H1 (cell line): ENCODE data around the gene BEAN1. TPM values are rescaled to one million over a fixed set of nuclear protein-coding genes. Genes with fewer than 3 reads are reported as not detected.

Source experiments
- CTCF ChIA-PET: fragments of 300-600 bp; sonication (Branson Sonifier 250); formaldehyde crosslinking; loops from one replicate; lab custom pipeline; 2021; ENCODE audit not compliant: partially characterized antibody; lab: Charles Lee
- POLR2A ChIA-PET: fragments of 300-600 bp; sonication (Branson Sonifier 250); formaldehyde crosslinking; loops from one replicate; lab custom pipeline; 2021; ENCODE audit warnings: inconsistent platforms; ENCODE audit not compliant: partially characterized antibody; lab: Charles Lee
- DNase-seq, 2 experiments: peaks; one replicate each; pipeline versions ENCODE4 v3.0.0 to v3.0.0-alpha.2; 2010 to 2022; ENCODE audit warnings: low spot score in 2 of 2, low read depth in 1 of 2, mixed read lengths in 1 of 2
- FAIRE-seq: peaks from 2 replicates; lab custom pipeline; 2011; peaks lifted over from hg19 to GRCh38; lab: Jason Lieb, UNC
- H2AFZ ChIP-seq: 2 replicates; pipeline ENCODE4 v1.8.1; 2012; ENCODE audit warnings: low read length, inconsistent platforms
- H2AK5ac ChIP-seq: 2 replicates; pipeline ENCODE4 v1.6.1; 2013; ENCODE audit warnings: low read depth, low read length
- H2BK120ac ChIP-seq: replicated peaks from 2 replicates; pipeline ENCODE3; 2013; ENCODE audit warnings: low read depth, low read length, inconsistent platforms
- H2BK12ac ChIP-seq: 2 replicates; pipeline ENCODE4 v1.6.1; 2013; ENCODE audit warnings: low read depth, low read length
- H2BK15ac ChIP-seq: 2 replicates; pipeline ENCODE4 v1.6.1; 2013; ENCODE audit warnings: low read length
- H2BK20ac ChIP-seq: 2 replicates; pipeline ENCODE4 v1.6.1; 2013; ENCODE audit warnings: low read length
- H2BK5ac ChIP-seq: 2 replicates; pipeline ENCODE4 v1.6.1; 2013; ENCODE audit warnings: low read depth, low read length
- H3K14ac ChIP-seq: 2 replicates; pipeline ENCODE4 v1.6.1; 2013; ENCODE audit warnings: inconsistent platforms; ENCODE audit not compliant: insufficient read length
- H3K18ac ChIP-seq: 2 replicates; pipeline ENCODE4 v1.6.1; 2013; ENCODE audit warnings: low read length; ENCODE audit errors: extremely low read depth
- H3K23ac ChIP-seq: 2 replicates; pipeline ENCODE4 v1.6.1; 2013; ENCODE audit warnings: inconsistent platforms; ENCODE audit not compliant: insufficient read length
- H3K23me2 ChIP-seq: 2 replicates; pipeline ENCODE4 v1.6.1; 2013; ENCODE audit warnings: low read depth, low read length
- H3K27ac ChIP-seq: 2 replicates; pipeline ENCODE4 v1.6.1; 2011; ENCODE audit warnings: low read depth, low read length, inconsistent platforms
- H3K27me3 ChIP-seq, 4 experiments: replicated peaks in 1 of 4; 1 replicate in 1 of 4; 2 replicates in 3 of 4; pipeline versions ENCODE4 v1.6.1 to v1.8.1; 2011 to 2013; ENCODE audit warnings: low read length in 3 of 4, mild to moderate bottlenecking in 3 of 4, inconsistent platforms in 2 of 4, mixed read lengths in 2 of 4, moderate library complexity in 1 of 4; ENCODE audit not compliant: control insufficient read depth in 3 of 4, insufficient read depth in 3 of 4; ENCODE audit errors: extremely low read depth in 1 of 4
- H3K36me3 ChIP-seq, 4 experiments: 2 replicates each; pipeline versions ENCODE4 v1.6.1 to v1.8.1; 2011 to 2013; ENCODE audit warnings: mild to moderate bottlenecking in 4 of 4, low read length in 3 of 4, moderate library complexity in 2 of 4, control low read depth in 1 of 4, inconsistent platforms in 1 of 4; ENCODE audit not compliant: insufficient read depth in 4 of 4, control insufficient read depth in 2 of 4
- H3K4ac ChIP-seq: replicated peaks from 2 replicates; pipeline ENCODE3; 2013; ENCODE audit warnings: low read length, low read depth, mixed read lengths, inconsistent platforms; ENCODE audit not compliant: insufficient read length
- H3K4me1 ChIP-seq, 4 experiments: replicated peaks in 1 of 4; 1 replicate in 1 of 4; 2 replicates in 3 of 4; pipeline versions ENCODE4 v1.6.1 to v1.8.1; 2011 to 2013; ENCODE audit warnings: low read length in 3 of 4, inconsistent platforms in 2 of 4, mixed read lengths in 1 of 4; ENCODE audit not compliant: insufficient read depth in 4 of 4, control insufficient read depth in 3 of 4
- H3K4me2 ChIP-seq, 2 experiments: 2 replicates each; pipeline versions ENCODE4 v1.6.1 to v1.8.1; 2011 to 2013; ENCODE audit warnings: low read depth in 2 of 2, low read length in 2 of 2, control low read depth in 1 of 2, inconsistent platforms in 1 of 2, mild to moderate bottlenecking in 1 of 2; ENCODE audit not compliant: insufficient read depth in 1 of 2
- H3K4me3 ChIP-seq, 4 experiments: fragments of 200-600, 300-600 bp in 1 of 4; sonication (generic), shearing (Covaris generic), sonication (Bioruptor Twin) in 1 of 4; 2 replicates each; pipeline versions ENCODE4 v1.5.1 to v1.8.1; 2011 to 2016; ENCODE audit warnings: low read length in 4 of 4, low read depth in 3 of 4, control low read depth in 2 of 4, inconsistent platforms in 2 of 4, mild to moderate bottlenecking in 2 of 4, mixed read lengths in 1 of 4, moderate library complexity in 1 of 4; ENCODE audit not compliant: insufficient read depth in 2 of 4; ENCODE audit errors: extremely low read depth in 1 of 4
- H3K56ac ChIP-seq: replicated peaks from 2 replicates; pipeline ENCODE3; 2013; ENCODE audit warnings: low read depth, mild to moderate bottlenecking, mixed read lengths, low read length, inconsistent platforms; ENCODE audit not compliant: insufficient read length
- H3K79me1 ChIP-seq: 2 replicates; pipeline ENCODE4 v1.6.1; 2013; ENCODE audit warnings: low read depth, low read length, control low read depth
- H3K79me2 ChIP-seq, 2 experiments: 2 replicates each; pipeline versions ENCODE4 v1.6.1 to v1.8.1; 2012 to 2013; ENCODE audit warnings: low read length in 2 of 2, mild to moderate bottlenecking in 2 of 2, inconsistent platforms in 1 of 2; ENCODE audit not compliant: insufficient read depth in 2 of 2, control insufficient read depth in 1 of 2
- H3K9ac ChIP-seq, 4 experiments: replicated peaks in 1 of 4; 1 replicate in 1 of 4; 2 replicates in 3 of 4; pipeline versions ENCODE4 v1.6.1 to v1.8.1; 2011 to 2013; ENCODE audit warnings: low read depth in 3 of 4, low read length in 3 of 4, control low read depth in 2 of 4, mild to moderate bottlenecking in 2 of 4, moderate library complexity in 2 of 4, inconsistent platforms in 1 of 4; ENCODE audit errors: extremely low read depth in 1 of 4
- H3K9me3 ChIP-seq, 2 experiments: 2 replicates each; pipeline versions ENCODE4 v1.6.1 to v1.8.1; 2012 to 2013; ENCODE audit warnings: mild to moderate bottlenecking in 2 of 2, moderate library complexity in 2 of 2, control low read depth in 1 of 2, inconsistent platforms in 1 of 2, low read depth in 1 of 2, low read length in 1 of 2, mixed read lengths in 1 of 2; ENCODE audit not compliant: insufficient read depth in 2 of 2
- H4K20me1 ChIP-seq, 2 experiments: replicated peaks in 1 of 2; 2 replicates each; pipeline versions ENCODE3 to v1.8.1; 2011 to 2013; ENCODE audit warnings: inconsistent platforms in 2 of 2, low read length in 2 of 2, mild to moderate bottlenecking in 1 of 2; ENCODE audit not compliant: insufficient read depth in 2 of 2, control insufficient read depth in 1 of 2
- H4K5ac ChIP-seq: 2 replicates; pipeline ENCODE4 v1.6.1; 2013; ENCODE audit warnings: low read length, low read depth, mixed read lengths, inconsistent platforms; ENCODE audit not compliant: insufficient read length
- H4K8ac ChIP-seq: 2 replicates; pipeline ENCODE4 v1.8.0; 2013; ENCODE audit warnings: mild to moderate bottlenecking, moderate library complexity, low read length, inconsistent platforms; ENCODE audit not compliant: insufficient read depth; ENCODE audit errors: extremely low read depth
- H4K91ac ChIP-seq: replicated peaks from 2 replicates; pipeline ENCODE3; 2013; ENCODE audit warnings: low read length, mixed read lengths, inconsistent platforms; ENCODE audit not compliant: insufficient read length
- KDM1A ChIP-seq: fragments of 200-600, 300-600 bp; sonication (generic); IDR thresholded peaks from 2 replicates; pipeline ENCODE4 v1.7.1; 2016; ENCODE audit warnings: mild to moderate bottlenecking, low read length, borderline replicate concordance
- NANOG ChIP-seq: IDR thresholded peaks from 2 replicates; pipeline ENCODE4 v1.6.1; 2011; ENCODE audit warnings: low read length, low read depth, mild to moderate bottlenecking, inconsistent platforms; ENCODE audit not compliant: insufficient read depth, poor library complexity, severe bottlenecking
- WGBS, 2 experiments: shearing (Covaris generic) in 1 of 2; methylation state at CpG; one replicate each; pipeline versions ENCODE4 v1.1.6 to v1.1.7; 2013 to 2015; ENCODE audit warnings: low lambda C conversion rate in 2 of 2, mixed read lengths in 2 of 2, inconsistent platforms in 1 of 2, low coverage in 1 of 2, missing lambda C conversion rate in 1 of 2; ENCODE audit not compliant: insufficient replicate concordance in 2 of 2, insufficient coverage in 1 of 2, insufficient read length in 1 of 2; ENCODE audit errors: extremely low coverage in 1 of 2, missing lambda C conversion rate in 1 of 2; 5-methylcytosine and 5-hydroxymethylcytosine counted together
- polyA plus RNA-seq, 7 experiments: library from polyadenylated mRNA; depleted of rRNA in 3 of 7; stranded (reverse) in 5 of 7; unstranded in 2 of 7; fragments of >200 nt in 5 of 7; fragments of 200-250 nt in 2 of 7; gene quantifications; 1 replicate in 5 of 7; 2 replicates in 1 of 7; 4 replicates in 1 of 7; pipeline versions ENCODE4 v1.2.1 to v1.2.3, GENCODE V29; 2011 to 2013; ENCODE audit warnings: missing spikeins in 2 of 7, mixed read lengths in 2 of 7
- total RNA-seq: library from RNA; stranded (reverse); fragmentation: NEBNext Ultra II Directional; extraction: Animal tissue kit (Norgen Biotek cat#: 25700); gene quantifications from 2 replicates; pipeline ENCODE4 v1.2.1, GENCODE V29; 2021

Gene BEAN1
- total and polyA plus RNA-seq, 2 of the 8 experiments (the other 6 are each of a cell fraction or from before 2014, with no cell fraction given), result 0.08 TPM; not detected in 1

- Histone ChIP-seq H3K36me3 (no peaks in the 10 kb centered on the region), H2BK5ac (no peak overlapping the region), H3K27ac (no peak overlapping the region), H4K5ac (no peak overlapping the region), H3K9ac (no peak overlapping the region), H2BK12ac (no peak overlapping the region), H2BK120ac (no peak overlapping the region), H4K8ac (no peak overlapping the region), H3K4me3 (no peak overlapping the region), H3K4me1 (peaks cover 0 to 7% (median 2%) of the 10 kb centered on the region in 4 experiments; a peak in 4 of 7 replicates), H3K9me3 (no peaks in the 10 kb centered on the region), H3K56ac (no peak overlapping the region), H3K14ac (no peak overlapping the region), H3K18ac (0 out of 2 replicates have a peak overlapping the region, but pooled peaks have one; percentile 51), H3K79me1 (no peaks in the 10 kb centered on the region), H3K27me3 (peaks cover 0 to 3% (median 0%) of the 10 kb centered on the region in 4 experiments; a peak in 1 of 7 replicates), H2BK15ac (no peak overlapping the region), H2AFZ (peak overlapping the region; percentile 85; the same call in 1 of the 2 replicates), H2AK5ac (no peak overlapping the region), H4K91ac (no peak overlapping the region), H3K79me2 (no peaks in the 10 kb centered on the region), H2BK20ac (no peak overlapping the region), H3K23ac (no peak overlapping the region), H3K4me2 (no peak overlapping the region), H4K20me1 (no peaks in the 10 kb centered on the region), H3K23me2 (no peaks in the 10 kb centered on the region), H3K4ac (no peak overlapping the region)
- WGBS, 2 experiments, result 74% methylated on average over 8 of the region's 8 CpGs; no CpG with 5 or more reads in 1 of the 2 experiments
- DNase-seq, result peak in 1 of 2 experiments; percentile 83
- no peak for FAIRE-seq
- ChIA-PET CTCF (interaction anchor here (0.6 to 15.3 kb wide), 39 partner anchors 8 to 156 kb away, joined by 3 to 226 read pairs (median 5); partner anchors contain the start of genes BEAN1, CDH5, CKLF and TK2), POLR2A (interaction anchor here (0.8 to 1.0 kb wide), 6 partner anchors 8 to 111 kb away, joined by 3 to 4 read pairs (median 3); no protein-coding TSS in a partner anchor)
- TF ChIP-seq KDM1A, result peak; percentile 63; the same call in 1 of the 2 replicates
- TF ChIP-seq NANOG, result no peak
Measured at GRCh38 chr16:66476328-66477027, 49.4 kb downstream of the BEAN1 start.
